SK-N-SH (cell line): ENCODE data around the gene FGD4.

ENCODE experiments used
- CTCF ChIP-seq: fragments of 200-600 bp; sonication (generic); IDR thresholded peaks from 2 replicates; pipeline ENCODE4 v1.6.1; 2017; ENCODE audit warnings: antibody characterized with exemption, mild to moderate bottlenecking, moderate library complexity
- MAX ChIP-seq: IDR thresholded peaks from 2 replicates; pipeline ENCODE4 v1.4.0; 2012; ENCODE audit warnings: low read depth
- POLR2AphosphoS5 ChIP-seq: IDR thresholded peaks from 2 replicates; pipeline ENCODE4 v1.6.1; 2012; ENCODE audit warnings: low read depth, low read length
- RCOR1 ChIP-seq: fragments of 150-350 bp; IDR thresholded peaks from 2 replicates; pipeline ENCODE4 v1.6.1; 2017; ENCODE audit warnings: antibody characterized with exemption, low read length
- RFX5 ChIP-seq: IDR thresholded peaks from 2 replicates; pipeline ENCODE4 v1.6.1; 2012; ENCODE audit warnings: mild to moderate bottlenecking, improper control_type of control experiment, low read length
- RXRA ChIP-seq: IDR thresholded peaks from 2 replicates; pipeline ENCODE4 v1.4.0; 2012; ENCODE audit warnings: low read depth, mild to moderate bottlenecking, borderline replicate concordance
- TCF12 ChIP-seq: IDR thresholded peaks from 2 replicates; pipeline ENCODE4 v1.4.0; 2012
- TF ChIP-seq, protein P1 (sequence below): IDR thresholded peaks from 2 replicates; pipeline ENCODE4 v1.6.1; 2012; ENCODE audit warnings: mild to moderate bottlenecking, low read depth, low read length, moderate library complexity

DNA sequence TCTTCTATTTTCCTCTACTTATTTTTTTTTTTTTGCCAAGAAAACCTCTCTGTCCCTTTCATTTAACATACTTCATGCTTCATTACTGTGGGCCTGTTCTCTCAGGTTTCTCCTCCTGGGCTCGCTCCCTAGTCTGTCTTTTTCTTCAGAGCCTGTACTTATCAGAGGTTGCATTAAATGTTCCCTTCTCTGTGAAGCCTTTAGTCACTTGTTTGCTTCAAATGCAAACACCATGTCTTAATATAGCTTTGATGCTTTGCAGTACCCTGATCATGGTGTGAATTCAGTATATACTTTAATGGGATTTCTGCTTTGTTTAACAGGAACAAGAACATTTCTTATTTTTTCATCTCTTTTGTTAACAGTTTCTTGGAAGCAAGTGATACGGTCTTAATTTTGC lies 207.1 kb downstream of the FGD4 start:
- TF ChIP-seq CTCF, result no peak
- TF ChIP-seq, protein P1, sequence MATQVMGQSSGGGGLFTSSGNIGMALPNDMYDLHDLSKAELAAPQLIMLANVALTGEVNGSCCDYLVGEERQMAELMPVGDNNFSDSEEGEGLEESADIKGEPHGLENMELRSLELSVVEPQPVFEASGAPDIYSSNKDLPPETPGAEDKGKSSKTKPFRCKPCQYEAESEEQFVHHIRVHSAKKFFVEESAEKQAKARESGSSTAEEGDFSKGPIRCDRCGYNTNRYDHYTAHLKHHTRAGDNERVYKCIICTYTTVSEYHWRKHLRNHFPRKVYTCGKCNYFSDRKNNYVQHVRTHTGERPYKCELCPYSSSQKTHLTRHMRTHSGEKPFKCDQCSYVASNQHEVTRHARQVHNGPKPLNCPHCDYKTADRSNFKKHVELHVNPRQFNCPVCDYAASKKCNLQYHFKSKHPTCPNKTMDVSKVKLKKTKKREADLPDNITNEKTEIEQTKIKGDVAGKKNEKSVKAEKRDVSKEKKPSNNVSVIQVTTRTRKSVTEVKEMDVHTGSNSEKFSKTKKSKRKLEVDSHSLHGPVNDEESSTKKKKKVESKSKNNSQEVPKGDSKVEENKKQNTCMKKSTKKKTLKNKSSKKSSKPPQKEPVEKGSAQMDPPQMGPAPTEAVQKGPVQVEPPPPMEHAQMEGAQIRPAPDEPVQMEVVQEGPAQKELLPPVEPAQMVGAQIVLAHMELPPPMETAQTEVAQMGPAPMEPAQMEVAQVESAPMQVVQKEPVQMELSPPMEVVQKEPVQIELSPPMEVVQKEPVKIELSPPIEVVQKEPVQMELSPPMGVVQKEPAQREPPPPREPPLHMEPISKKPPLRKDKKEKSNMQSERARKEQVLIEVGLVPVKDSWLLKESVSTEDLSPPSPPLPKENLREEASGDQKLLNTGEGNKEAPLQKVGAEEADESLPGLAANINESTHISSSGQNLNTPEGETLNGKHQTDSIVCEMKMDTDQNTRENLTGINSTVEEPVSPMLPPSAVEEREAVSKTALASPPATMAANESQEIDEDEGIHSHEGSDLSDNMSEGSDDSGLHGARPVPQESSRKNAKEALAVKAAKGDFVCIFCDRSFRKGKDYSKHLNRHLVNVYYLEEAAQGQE, result no peak
- no peak for TF ChIP-seq RCOR1
- no peak for TF ChIP-seq POLR2AphosphoS5
- TF ChIP-seq RFX5, result no peak
- no peak for TF ChIP-seq TCF12
- TF ChIP-seq RXRA, result no peak
- TF ChIP-seq MAX, result no peak
